SK-N-SH (cell line): ENCODE data around the gene STARD13. TPM values are rescaled to one million over a fixed set of nuclear protein-coding genes. Genes with fewer than 3 reads are reported as not detected.

Experiments used
- CTCF ChIA-PET: fragments of 300-600, 350-600 bp; formaldehyde crosslinking; extraction: SDS; loops from one replicate; lab custom pipeline; 2021; lab: Yijun Ruan, JAX
- POLR2A ChIA-PET: fragments of 350-600 bp; sonication (Branson Sonifier 250); formaldehyde crosslinking; extraction: SDS; loops from one replicate; lab custom pipeline; 2020; ENCODE audit warnings: antibody characterized with exemption, inconsistent platforms; lab: Yijun Ruan, JAX
- DNase-seq: peaks from one replicate; pipeline ENCODE4 v3.0.0; 2012
- H2AFZ ChIP-seq: fragments of 200-600 bp; sonication (generic); 2 replicates; pipeline ENCODE4 v1.8.1; 2016; ENCODE audit warnings: antibody characterized with exemption, mild to moderate bottlenecking, low read depth
- H3F3A ChIP-seq: fragments of 200-600 bp; sonication (generic); replicated peaks from 2 replicates; pipeline ENCODE3; 2016; ENCODE audit warnings: antibody characterized with exemption, mild to moderate bottlenecking; ENCODE audit not compliant: insufficient read depth
- H3K27ac ChIP-seq, 2 experiments: fragments of 200-500 bp in 1 of 2; fragments of 200-600 bp in 1 of 2; sonication (Bioruptor generic) in 1 of 2; sonication (generic), shearing (Covaris generic) in 1 of 2; 2 replicates each; pipeline versions ENCODE4 v1.5.1 to v1.6.1; 2014 to 2016; ENCODE audit warnings: low read depth in 2 of 2, inconsistent platforms in 1 of 2, low read length in 1 of 2, mild to moderate bottlenecking in 1 of 2, mixed read lengths in 1 of 2
- H3K27me3 ChIP-seq: fragments of 200-600 bp; sonication (generic), shearing (Covaris generic); 2 replicates; pipeline ENCODE4 v1.6.1; 2016; ENCODE audit warnings: mixed run types; ENCODE audit not compliant: insufficient read depth
- H3K36me3 ChIP-seq, 2 experiments: fragments of 200-500 bp in 1 of 2; fragments of 200-600 bp in 1 of 2; sonication (Bioruptor generic) in 1 of 2; sonication (generic) in 1 of 2; replicated peaks in 1 of 2; 2 replicates each; pipeline versions ENCODE3 to v1.5.1; 2014 to 2016; ENCODE audit warnings: low read length in 1 of 2, mild to moderate bottlenecking in 1 of 2; ENCODE audit not compliant: insufficient read depth in 2 of 2, control insufficient read depth in 1 of 2
- H3K4me1 ChIP-seq, 2 experiments: fragments of 200-500 bp in 1 of 2; fragments of 200-600 bp in 1 of 2; sonication (Bioruptor generic) in 1 of 2; sonication (generic), shearing (Covaris generic) in 1 of 2; 2 replicates each; pipeline versions ENCODE4 v1.5.1 to v1.6.1; 2014 to 2016; ENCODE audit warnings: low read depth in 1 of 2, low read length in 1 of 2, mixed run types in 1 of 2; ENCODE audit not compliant: insufficient read depth in 2 of 2, control insufficient read depth in 1 of 2
- H3K4me2 ChIP-seq: fragments of 200-600 bp; sonication (generic), shearing (Covaris generic); 2 replicates; pipeline ENCODE4 v1.6.1; 2017; ENCODE audit warnings: mixed run types
- H3K4me3 ChIP-seq, 2 experiments: fragments of 200-500 bp in 1 of 2; fragments of 200-600 bp in 1 of 2; sonication (Bioruptor generic) in 1 of 2; sonication (generic), shearing (Covaris generic) in 1 of 2; 2 replicates each; pipeline versions ENCODE4 v1.5.1 to v1.8.1; 2014 to 2016; ENCODE audit warnings: low read depth in 2 of 2, inconsistent platforms in 1 of 2, low read length in 1 of 2, mild to moderate bottlenecking in 1 of 2, mixed read lengths in 1 of 2, moderate library complexity in 1 of 2
- H3K79me2 ChIP-seq: fragments of 200-600 bp; sonication (generic); 2 replicates; pipeline ENCODE4 v1.8.1; 2017; ENCODE audit warnings: mild to moderate bottlenecking; ENCODE audit not compliant: insufficient read depth
- H3K9ac ChIP-seq: fragments of 200-600 bp; sonication (generic); 2 replicates; pipeline ENCODE4 v1.6.1; 2017; ENCODE audit warnings: mixed run types
- H3K9me2 ChIP-seq: fragments of 200-600 bp; sonication (generic); 2 replicates; pipeline ENCODE4 v1.6.1; 2017; ENCODE audit warnings: mixed run types
- H3K9me3 ChIP-seq: fragments of 200-600 bp; sonication (generic); 2 replicates; pipeline ENCODE4 v1.6.1; 2017; ENCODE audit warnings: mixed run types, mild to moderate bottlenecking, moderate library complexity
- H4K20me1 ChIP-seq: fragments of 200-600 bp; sonication (generic); 2 replicates; pipeline ENCODE4 v1.6.1; 2017; ENCODE audit warnings: mild to moderate bottlenecking, mixed run types; ENCODE audit not compliant: insufficient read depth
- CHD2 ChIP-seq: fragments of 150-350 bp; IDR thresholded peaks from 2 replicates; pipeline ENCODE4 v1.6.1; 2018; ENCODE audit warnings: low read length; ENCODE audit not compliant: partially characterized antibody
- ELF1 ChIP-seq: IDR thresholded peaks from 2 replicates; pipeline ENCODE4 v1.4.0; 2012
- EP300 ChIP-seq, 2 experiments: IDR thresholded peaks; 2 replicates each; pipeline versions ENCODE4 v1.4.0 to v1.6.1; 2012; ENCODE audit warnings: borderline replicate concordance in 1 of 2, low read depth in 1 of 2, low read length in 1 of 2
- EZH2phosphoT487 ChIP-seq: fragments of 200-600 bp; sonication (generic); IDR thresholded peaks from 2 replicates; pipeline ENCODE4 v1.6.1; 2017; ENCODE audit warnings: low read depth, mixed run types, mild to moderate bottlenecking, antibody characterized with exemption, moderate library complexity, borderline replicate concordance
- FOSL2 ChIP-seq: IDR thresholded peaks from 2 replicates; pipeline ENCODE4 v1.4.0; 2012; ENCODE audit warnings: low read depth, mild to moderate bottlenecking, moderate library complexity, borderline replicate concordance
- FOXM1 ChIP-seq: IDR thresholded peaks from 2 replicates; pipeline ENCODE4 v1.4.0; 2012; ENCODE audit warnings: low read depth, mild to moderate bottlenecking
- GABPA ChIP-seq: IDR thresholded peaks from 2 replicates; pipeline ENCODE4 v1.4.0; 2012; ENCODE audit warnings: low read depth, mild to moderate bottlenecking
- GATA2 ChIP-seq: sonication (generic); formaldehyde crosslinking; IDR thresholded peaks from 2 replicates; pipeline ENCODE4 v1.5.0; 2020; ENCODE audit warnings: mild to moderate bottlenecking, missing genetic modification reagents
- JUND ChIP-seq: IDR thresholded peaks from 2 replicates; pipeline ENCODE4 v1.4.0; 2012
- NFIC ChIP-seq: IDR thresholded peaks from 2 replicates; pipeline ENCODE4 v1.4.0; 2012; ENCODE audit warnings: borderline replicate concordance
- RAD21 ChIP-seq: IDR thresholded peaks from 2 replicates; pipeline ENCODE4 v1.6.1; 2012; ENCODE audit warnings: mild to moderate bottlenecking, low read length
- RCOR1 ChIP-seq: fragments of 150-350 bp; IDR thresholded peaks from 2 replicates; pipeline ENCODE4 v1.6.1; 2017; ENCODE audit warnings: antibody characterized with exemption, low read length
- RFX5 ChIP-seq: IDR thresholded peaks from 2 replicates; pipeline ENCODE4 v1.6.1; 2012; ENCODE audit warnings: mild to moderate bottlenecking, improper control_type of control experiment, low read length
- RXRA ChIP-seq: IDR thresholded peaks from 2 replicates; pipeline ENCODE4 v1.4.0; 2012; ENCODE audit warnings: low read depth, mild to moderate bottlenecking, borderline replicate concordance
- SMC3 ChIP-seq: IDR thresholded peaks from 2 replicates; pipeline ENCODE4 v1.6.1; 2012; ENCODE audit warnings: low read depth, low read length, improper control_type of control experiment
- TAF1 ChIP-seq: IDR thresholded peaks from 2 replicates; pipeline ENCODE4 v1.6.1; 2012; ENCODE audit warnings: low read depth, mild to moderate bottlenecking, low read length, moderate library complexity, borderline replicate concordance
- TEAD4 ChIP-seq: IDR thresholded peaks from 2 replicates; pipeline ENCODE4 v1.4.0; 2012; ENCODE audit warnings: mild to moderate bottlenecking, borderline replicate concordance; ENCODE audit not compliant: insufficient read depth
- YY1 ChIP-seq: IDR thresholded peaks from 2 replicates; pipeline ENCODE4 v1.4.0; 2012; ENCODE audit warnings: low read depth, mild to moderate bottlenecking
- WGBS: methylation state at CpG from one replicate; pipeline ENCODE4 v1.1.6; 2017; ENCODE audit warnings: low lambda C conversion rate; 5-methylcytosine and 5-hydroxymethylcytosine counted together
- polyA plus RNA-seq, 3 experiments: library from polyadenylated mRNA; depleted of rRNA; stranded (reverse); fragments of >200 nt; gene quantifications; 2 replicates each; pipeline ENCODE4 v1.2.3, GENCODE V29; 2012
- TF ChIP-seq, protein P1 (sequence below): IDR thresholded peaks from 2 replicates; pipeline ENCODE4 v1.6.1; 2012; ENCODE audit warnings: mild to moderate bottlenecking, low read depth, low read length, moderate library complexity
- TF ChIP-seq, protein P2 (sequence below): IDR thresholded peaks from 2 replicates; pipeline ENCODE4; 2012
- TF ChIP-seq, protein P3 (sequence below): IDR thresholded peaks from 2 replicates; pipeline ENCODE4 v1.4.0; 2012; ENCODE audit warnings: low read depth
- TF ChIP-seq, protein P4 (sequence below): fragments of 150-350 bp; IDR thresholded peaks from 2 replicates; pipeline ENCODE4 v1.6.1; 2017; ENCODE audit warnings: antibody characterized with exemption, low read length, low read depth, borderline replicate concordance
- TF ChIP-seq, protein P5 (sequence below): IDR thresholded peaks from 2 replicates; pipeline ENCODE4 v1.4.0; 2012; ENCODE audit warnings: low read depth, borderline replicate concordance
- TF ChIP-seq, protein P6 (sequence below): IDR thresholded peaks from 2 replicates; pipeline ENCODE4 v1.4.0; 2012; ENCODE audit warnings: low read depth, borderline replicate concordance

Gene STARD13
- polyA plus RNA-seq, 1 of the 3 experiments (the other 2 are of a cell fraction): 5.7 TPM

DNA sequence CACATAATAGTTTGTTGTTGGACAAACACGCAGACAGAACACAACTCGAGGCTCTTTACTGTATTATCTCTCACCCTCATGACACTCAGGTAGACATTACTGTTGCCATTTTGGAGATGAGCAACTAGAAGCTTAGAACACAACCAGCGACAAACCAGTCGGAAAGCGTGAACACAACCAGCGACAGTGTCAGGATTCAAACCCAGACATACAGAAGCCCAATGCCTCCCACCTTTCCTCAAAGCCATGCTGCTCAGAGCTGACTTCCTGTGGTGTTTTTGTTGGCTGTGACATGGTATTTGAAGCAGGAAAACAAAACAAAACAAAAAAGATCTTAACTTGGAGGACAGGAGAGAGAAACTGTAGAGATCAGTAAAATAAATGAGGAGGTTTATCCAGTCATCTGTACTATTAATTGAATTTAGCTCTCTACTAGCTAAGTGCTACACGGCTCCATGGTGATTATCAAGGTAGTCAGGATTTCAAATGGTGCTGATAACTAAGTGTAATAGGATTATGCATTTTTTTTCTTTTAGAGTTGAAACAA, 92.1 kb downstream of the STARD13 start:
- peak overlapping the region; percentile 93 to 98 for H3K27ac ChIP-seq
- CTCF ChIA-PET: interaction anchor here (0.6 to 2.4 kb wide), 6 partner anchors 10 to 349 kb away, joined by 3 to 7 read pairs (median 4); no protein-coding TSS in a partner anchor
- H3K9ac ChIP-seq: peak overlapping the region; percentile 67; the same call in 1 of the 2 replicates
- H3K4me3 ChIP-seq: no peak overlapping the region
- 66% methylated on average over 7 of the region's 7 CpGs for WGBS
- H3K9me3 ChIP-seq: no peaks in the 10 kb centered on the region
- POLR2A ChIA-PET: interaction anchor here (0.6 to 1.5 kb wide), 5 partner anchors 11 to 490 kb away, joined by 3 to 7 read pairs (median 5); no protein-coding TSS in a partner anchor
- no peaks in the 10 kb centered on the region for H4K20me1 ChIP-seq
- H3K4me1 ChIP-seq: peaks cover 50 to 64% of the 10 kb centered on the region in 2 experiments; a peak in 3 of 4 replicates
- peaks cover 62% of the 10 kb centered on the region for H3K79me2 ChIP-seq
- TF ChIP-seq RCOR1 (peak; percentile 59; the same call in 1 of the 2 replicates), GABPA (no peak), TEAD4 (0 out of 2 replicates have a peak, but pooled peaks have one; percentile 26), GATA2 (CRISPR knock-in tag) (peak; percentile 92), ELF1 (no peak), CHD2 (peak; percentile 65), RXRA (no peak), RFX5 (no peak), NFIC (peak; percentile 18; the same call in 1 of the 2 replicates), FOXM1 (no peak), JUND (no peak), TAF1 (no peak), SMC3 (no peak), FOSL2 (no peak), EP300 (IDR thresholded peaks at IDR 0.05; ENCODE audit: borderline replicate concordance in 1 of 2, low read depth in 1 of 2, low read length in 1 of 2) (peak in 1 of 2 experiments; percentile 89; a peak in 2 of 4 replicates), YY1 (no peak), RAD21 (no peak), EZH2phosphoT487 (no peak)
- TF ChIP-seq, protein P1, sequence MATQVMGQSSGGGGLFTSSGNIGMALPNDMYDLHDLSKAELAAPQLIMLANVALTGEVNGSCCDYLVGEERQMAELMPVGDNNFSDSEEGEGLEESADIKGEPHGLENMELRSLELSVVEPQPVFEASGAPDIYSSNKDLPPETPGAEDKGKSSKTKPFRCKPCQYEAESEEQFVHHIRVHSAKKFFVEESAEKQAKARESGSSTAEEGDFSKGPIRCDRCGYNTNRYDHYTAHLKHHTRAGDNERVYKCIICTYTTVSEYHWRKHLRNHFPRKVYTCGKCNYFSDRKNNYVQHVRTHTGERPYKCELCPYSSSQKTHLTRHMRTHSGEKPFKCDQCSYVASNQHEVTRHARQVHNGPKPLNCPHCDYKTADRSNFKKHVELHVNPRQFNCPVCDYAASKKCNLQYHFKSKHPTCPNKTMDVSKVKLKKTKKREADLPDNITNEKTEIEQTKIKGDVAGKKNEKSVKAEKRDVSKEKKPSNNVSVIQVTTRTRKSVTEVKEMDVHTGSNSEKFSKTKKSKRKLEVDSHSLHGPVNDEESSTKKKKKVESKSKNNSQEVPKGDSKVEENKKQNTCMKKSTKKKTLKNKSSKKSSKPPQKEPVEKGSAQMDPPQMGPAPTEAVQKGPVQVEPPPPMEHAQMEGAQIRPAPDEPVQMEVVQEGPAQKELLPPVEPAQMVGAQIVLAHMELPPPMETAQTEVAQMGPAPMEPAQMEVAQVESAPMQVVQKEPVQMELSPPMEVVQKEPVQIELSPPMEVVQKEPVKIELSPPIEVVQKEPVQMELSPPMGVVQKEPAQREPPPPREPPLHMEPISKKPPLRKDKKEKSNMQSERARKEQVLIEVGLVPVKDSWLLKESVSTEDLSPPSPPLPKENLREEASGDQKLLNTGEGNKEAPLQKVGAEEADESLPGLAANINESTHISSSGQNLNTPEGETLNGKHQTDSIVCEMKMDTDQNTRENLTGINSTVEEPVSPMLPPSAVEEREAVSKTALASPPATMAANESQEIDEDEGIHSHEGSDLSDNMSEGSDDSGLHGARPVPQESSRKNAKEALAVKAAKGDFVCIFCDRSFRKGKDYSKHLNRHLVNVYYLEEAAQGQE: no peak
- TF ChIP-seq, protein P2, sequence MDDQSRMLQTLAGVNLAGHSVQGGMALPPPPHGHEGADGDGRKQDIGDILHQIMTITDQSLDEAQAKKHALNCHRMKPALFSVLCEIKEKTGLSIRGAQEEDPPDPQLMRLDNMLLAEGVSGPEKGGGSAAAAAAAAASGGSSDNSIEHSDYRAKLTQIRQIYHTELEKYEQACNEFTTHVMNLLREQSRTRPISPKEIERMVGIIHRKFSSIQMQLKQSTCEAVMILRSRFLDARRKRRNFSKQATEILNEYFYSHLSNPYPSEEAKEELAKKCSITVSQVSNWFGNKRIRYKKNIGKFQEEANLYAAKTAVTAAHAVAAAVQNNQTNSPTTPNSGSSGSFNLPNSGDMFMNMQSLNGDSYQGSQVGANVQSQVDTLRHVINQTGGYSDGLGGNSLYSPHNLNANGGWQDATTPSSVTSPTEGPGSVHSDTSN: no peak
- TF ChIP-seq, protein P3, sequence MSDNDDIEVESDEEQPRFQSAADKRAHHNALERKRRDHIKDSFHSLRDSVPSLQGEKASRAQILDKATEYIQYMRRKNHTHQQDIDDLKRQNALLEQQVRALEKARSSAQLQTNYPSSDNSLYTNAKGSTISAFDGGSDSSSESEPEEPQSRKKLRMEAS: 0 out of 2 replicates have a peak, but pooled peaks have one; percentile 34
- TF ChIP-seq, protein P4, sequence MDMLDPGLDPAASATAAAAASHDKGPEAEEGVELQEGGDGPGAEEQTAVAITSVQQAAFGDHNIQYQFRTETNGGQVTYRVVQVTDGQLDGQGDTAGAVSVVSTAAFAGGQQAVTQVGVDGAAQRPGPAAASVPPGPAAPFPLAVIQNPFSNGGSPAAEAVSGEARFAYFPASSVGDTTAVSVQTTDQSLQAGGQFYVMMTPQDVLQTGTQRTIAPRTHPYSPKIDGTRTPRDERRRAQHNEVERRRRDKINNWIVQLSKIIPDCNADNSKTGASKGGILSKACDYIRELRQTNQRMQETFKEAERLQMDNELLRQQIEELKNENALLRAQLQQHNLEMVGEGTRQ: no peak
- TF ChIP-seq, protein P5, sequence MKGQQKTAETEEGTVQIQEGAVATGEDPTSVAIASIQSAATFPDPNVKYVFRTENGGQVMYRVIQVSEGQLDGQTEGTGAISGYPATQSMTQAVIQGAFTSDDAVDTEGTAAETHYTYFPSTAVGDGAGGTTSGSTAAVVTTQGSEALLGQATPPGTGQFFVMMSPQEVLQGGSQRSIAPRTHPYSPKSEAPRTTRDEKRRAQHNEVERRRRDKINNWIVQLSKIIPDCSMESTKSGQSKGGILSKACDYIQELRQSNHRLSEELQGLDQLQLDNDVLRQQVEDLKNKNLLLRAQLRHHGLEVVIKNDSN: no peak
- TF ChIP-seq, protein P6, sequence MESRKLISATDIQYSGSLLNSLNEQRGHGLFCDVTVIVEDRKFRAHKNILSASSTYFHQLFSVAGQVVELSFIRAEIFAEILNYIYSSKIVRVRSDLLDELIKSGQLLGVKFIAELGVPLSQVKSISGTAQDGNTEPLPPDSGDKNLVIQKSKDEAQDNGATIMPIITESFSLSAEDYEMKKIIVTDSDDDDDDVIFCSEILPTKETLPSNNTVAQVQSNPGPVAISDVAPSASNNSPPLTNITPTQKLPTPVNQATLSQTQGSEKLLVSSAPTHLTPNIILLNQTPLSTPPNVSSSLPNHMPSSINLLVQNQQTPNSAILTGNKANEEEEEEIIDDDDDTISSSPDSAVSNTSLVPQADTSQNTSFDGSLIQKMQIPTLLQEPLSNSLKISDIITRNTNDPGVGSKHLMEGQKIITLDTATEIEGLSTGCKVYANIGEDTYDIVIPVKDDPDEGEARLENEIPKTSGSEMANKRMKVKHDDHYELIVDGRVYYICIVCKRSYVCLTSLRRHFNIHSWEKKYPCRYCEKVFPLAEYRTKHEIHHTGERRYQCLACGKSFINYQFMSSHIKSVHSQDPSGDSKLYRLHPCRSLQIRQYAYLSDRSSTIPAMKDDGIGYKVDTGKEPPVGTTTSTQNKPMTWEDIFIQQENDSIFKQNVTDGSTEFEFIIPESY: no peak
- peaks cover 35% of the 10 kb centered on the region for H3F3A ChIP-seq
- H3K9me2 ChIP-seq: no peaks in the 10 kb centered on the region
- H3K36me3 ChIP-seq: no peaks in the 10 kb centered on the region
- peak; percentile 56 for DNase-seq
- H3K4me2 ChIP-seq: peak overlapping the region; percentile 57
- H2AFZ ChIP-seq: no peak overlapping the region
- H3K27me3 ChIP-seq: no peaks in the 10 kb centered on the region
